NCI-H128 (cell line): ENCODE data around the gene SBF2.

Source experiments
- DNase-seq: peaks from one replicate; lab custom pipeline; 2025; ENCODE audit not compliant: unreplicated experiment; lab: John Stamatoyannopoulos, UW

SBF2 gene

GRCh38 chr11:10317776-10318526 lies 23.9 kb upstream of the SBF2 start:
- DNase-seq: no peak

DNA sequence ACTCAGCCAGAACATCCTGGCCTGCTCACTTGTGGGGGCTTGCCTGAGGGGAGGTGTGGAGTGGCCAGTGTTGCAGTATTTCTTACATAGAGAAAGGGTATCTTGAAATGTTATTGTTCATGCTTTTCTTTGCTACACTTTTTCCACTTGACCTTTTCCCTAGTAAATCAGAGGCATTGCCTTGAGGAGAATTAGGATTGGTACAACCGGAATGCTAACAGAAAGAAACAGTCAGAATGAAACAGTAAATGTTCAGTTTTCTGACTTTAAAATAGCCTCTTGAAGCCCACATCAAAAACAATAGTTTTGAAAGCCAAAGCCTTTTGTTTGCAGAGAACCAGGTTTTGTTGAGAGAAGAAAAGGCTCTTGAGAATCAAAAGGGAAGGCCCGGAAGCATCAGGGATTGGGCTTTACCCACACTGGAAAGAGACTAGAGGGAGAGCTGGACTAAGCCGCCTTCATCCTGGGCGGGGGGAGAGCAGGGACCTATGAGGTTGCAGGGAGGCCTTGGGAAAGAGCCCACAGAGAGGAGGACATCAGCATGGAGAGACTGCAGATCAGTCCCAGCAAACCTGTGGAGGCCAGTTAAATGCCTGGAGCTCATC lies 23.2 kb upstream of the SBF2 start:
- no peak for DNase-seq

- DNase-seq: no peak
Measured at GRCh38 chr11:10315083-10315482, 21.1 kb upstream of the SBF2 start.

DNA sequence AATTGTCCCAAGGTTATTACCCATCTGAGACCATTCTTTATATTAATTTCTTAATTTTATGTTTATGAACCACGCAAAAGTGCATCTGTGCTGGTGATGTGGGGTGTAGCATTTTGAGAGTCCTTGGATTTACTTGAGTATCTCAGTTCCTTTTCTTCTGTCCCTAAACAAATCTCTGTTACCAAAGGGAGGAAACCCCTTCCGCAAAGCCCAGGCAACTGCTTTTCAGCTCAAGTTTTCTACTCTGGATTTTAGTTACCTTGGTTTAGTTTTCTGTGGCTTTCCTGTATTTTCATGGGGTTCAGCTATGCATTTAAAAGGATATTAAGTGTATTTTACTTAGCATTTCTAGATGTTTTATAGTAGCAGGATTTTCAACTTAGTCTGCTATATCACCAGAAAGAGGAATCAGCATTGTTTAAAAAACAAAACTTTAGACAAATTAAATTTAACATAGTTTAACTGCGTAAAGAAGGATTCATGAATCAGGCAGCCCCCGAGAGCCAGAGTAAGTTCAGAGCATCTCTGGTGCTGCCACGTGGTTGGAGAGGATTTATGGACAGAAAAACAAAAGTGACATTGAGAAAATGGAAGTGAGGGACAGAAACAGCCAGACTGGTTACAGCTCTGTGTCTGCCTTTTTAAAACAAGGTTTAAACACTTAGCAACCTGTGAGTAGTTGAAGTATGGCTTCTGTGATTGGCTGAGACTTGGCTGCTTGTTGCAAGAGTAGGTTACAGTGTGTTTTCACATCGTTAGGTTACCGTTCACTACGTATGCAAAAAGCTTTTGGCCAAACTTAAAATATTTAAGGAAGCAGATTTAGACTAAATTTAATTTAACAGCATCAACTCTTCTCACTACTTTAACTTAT lies 20.4 kb upstream of the SBF2 start:
- no peak for DNase-seq

DNA sequence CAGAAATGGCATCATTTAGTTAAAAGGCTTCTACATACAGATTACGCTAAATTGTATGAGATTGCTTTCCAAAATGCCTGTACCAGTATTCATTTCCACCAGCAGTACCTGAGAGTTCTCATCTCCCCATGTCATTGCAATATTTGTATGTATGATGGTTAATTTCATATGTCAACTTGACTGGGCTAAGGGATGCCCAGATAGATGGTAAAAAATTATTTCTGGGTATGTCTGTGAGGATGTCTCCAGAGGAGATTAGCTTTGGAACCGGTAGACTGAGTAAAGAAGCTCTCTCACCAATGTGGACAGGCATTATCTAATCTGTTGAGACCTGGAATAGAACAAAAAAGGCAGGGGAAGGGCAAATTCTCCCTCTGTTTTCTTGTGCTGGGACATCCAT lies 17.8 kb upstream of the SBF2 start:
- no peak for DNase-seq

DNA sequence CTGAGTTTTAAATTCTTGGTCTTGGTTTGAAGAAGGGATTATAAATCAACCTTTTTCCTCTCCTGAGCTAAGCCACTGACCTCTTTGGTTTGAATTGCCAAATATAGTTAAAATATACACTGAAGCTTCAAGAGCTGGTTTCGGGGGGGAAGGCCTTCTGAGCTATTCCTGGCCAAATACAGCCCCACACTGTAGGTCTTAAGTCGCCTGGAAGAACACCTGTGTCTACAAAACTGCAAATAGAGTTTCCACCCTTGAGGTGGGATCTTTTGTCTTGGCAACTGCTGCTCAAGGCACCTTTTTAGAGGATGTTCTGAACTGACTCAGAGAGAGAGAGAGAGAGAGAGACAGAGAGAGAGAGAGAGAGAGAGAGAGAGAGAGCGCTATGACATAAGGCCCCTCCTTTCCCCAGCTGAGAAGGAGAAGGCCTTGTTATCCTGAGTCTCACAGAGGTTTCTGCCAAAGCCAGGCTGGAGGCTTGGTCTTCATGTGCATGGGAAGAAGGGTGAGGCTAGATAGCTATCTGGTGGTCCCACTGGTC lies 16.4 kb upstream of the SBF2 start:
- DNase-seq: no peak

GRCh38 chr11:10309163-10310093 lies 15.4 kb upstream of the SBF2 start:
- no peak for DNase-seq

GRCh38 chr11:10308201-10308954 lies 14.4 kb upstream of the SBF2 start:
- no peak for DNase-seq

DNA sequence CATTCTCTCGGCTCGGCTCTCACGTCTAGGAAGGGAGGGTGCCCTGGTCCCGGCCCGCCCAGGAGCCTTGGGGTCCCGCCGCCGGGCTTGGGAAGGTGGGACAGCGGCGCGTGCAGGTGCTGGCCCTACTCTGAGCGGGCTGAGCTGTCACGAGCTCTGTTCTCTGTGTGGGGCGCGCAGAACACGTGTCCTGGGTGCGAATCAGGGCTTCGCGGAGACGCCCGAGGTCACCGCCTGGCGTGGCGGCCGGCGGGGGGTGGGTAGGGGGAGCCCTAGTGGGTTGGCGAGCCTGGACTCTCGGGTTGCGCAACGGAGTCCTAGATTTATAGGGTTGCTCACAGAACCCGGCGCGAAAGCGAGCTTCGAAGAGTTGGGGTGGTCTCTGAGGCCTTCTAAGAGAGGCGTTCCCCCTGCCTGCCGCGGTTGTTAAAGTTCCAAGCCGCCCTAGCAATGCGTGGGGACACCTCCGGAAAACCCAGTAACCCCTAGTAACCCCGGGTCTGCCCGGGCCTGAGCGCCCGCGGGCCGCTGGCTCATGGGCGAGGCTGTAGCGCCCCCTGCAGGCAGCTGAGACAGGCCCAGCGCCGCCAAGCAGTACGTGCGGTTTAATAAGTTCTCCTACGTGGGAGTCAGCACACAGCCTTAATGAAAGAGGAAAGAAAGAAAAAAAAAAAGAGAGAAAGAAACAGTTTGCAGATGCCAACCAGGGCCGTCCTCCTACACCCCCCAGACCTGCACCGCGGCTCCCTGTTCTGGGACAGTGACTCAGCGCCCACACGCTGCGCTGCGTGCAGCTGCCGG lies 13.6 kb upstream of the SBF2 start:
- DNase-seq: peak; percentile 84

GRCh38 chr11:10307022-10307399 lies 13.0 kb upstream of the SBF2 start:
- DNase-seq: no peak

DNA sequence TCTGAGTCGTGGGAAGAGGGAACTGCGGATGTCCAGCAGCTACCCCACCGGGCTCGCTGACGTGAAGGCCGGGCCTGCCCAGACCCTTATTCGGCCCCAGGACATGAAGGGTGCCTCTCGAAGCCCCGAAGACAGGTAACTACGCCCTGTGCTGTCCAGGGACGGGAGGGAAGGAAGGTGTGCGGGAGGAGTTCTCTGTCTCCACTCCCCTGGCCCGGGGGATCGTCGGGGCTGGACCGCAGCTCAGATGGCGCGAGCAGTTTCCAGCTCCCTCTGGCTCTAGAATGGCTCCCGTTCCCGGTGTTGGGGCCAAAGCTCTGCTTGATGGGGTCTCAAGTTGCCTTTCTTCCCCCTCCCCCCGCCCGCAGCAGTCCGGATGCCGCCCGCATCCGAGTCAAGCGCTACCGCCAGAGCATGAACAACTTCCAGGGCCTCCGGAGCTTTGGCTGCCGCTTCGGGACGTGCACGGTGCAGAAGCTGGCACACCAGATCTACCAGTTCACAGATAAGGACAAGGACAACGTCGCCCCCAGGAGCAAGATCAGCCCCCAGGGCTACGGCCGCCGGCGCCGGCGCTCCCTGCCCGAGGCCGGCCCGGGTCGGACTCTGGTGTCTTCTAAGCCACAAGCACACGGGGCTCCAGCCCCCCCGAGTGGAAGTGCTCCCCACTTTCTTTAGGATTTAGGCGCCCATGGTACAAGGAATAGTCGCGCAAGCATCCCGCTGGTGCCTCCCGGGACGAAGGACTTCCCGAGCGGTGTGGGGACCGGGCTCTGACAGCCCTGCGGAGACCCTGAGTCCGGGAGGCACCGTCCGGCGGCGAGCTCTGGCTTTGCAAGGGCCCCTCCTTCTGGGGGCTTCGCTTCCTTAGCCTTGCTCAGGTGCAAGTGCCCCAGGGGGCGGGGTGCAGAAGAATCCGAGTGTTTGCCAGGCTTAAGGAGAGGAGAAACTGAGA lies 12.2 kb upstream of the SBF2 start:
- no peak for DNase-seq

GRCh38 chr11:10305262-10305963 lies 11.4 kb upstream of the SBF2 start:
- no peak for DNase-seq

DNA sequence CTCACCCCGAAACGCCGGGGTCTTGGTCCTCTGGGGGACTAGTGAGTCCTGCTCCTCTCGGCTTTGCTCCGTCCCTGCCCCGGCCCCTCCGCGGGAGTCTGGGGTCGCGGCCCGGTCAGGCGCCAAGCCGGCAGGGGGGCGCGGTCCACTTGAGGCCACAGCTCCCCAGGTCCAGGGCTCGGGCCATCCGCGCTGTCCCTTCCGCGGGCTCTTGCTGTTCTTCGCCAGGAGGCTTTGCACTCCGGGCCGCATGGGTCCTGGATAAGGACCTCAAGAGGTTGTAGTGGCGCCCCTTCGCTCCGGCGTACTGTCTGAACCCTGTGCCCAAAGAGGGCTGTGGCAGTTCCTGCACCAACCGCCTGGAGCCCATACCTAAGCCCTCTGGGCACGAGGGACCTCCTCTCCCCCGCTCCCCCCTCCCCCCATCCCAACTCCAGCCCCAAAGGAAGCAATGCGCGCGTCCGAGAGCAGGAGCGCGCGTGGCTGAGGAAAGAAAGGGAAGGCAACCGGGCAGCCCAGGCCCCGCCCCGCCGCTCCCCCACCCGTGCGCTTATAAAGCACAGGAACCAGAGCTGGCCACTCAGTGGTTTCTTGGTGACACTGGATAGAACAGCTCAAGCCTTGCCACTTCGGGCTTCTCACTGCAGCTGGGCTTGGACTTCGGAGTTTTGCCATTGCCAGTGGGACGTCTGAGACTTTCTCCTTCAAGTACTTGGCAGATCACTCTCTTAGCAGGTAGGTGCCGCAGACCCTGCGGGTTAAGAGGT lies 10.7 kb upstream of the SBF2 start, which contains the start of gene ADM:
ADM (plus strand) TSS at position 579 of the 767 bp plus-strand sequence. CDS start 628 bp downstream, outside the sequence.
- DNase-seq: peak; percentile 67

- DNase-seq: no peak
Measured at GRCh38 chr11:10303558-10304363, 9.7 kb upstream of the SBF2 start.

GRCh38 chr11:10302744-10303557 lies 8.9 kb upstream of the SBF2 start:
- DNase-seq: no peak
